ENCODE measurements around the gene TM7SF2. TPM values are rescaled to one million over a fixed set of nuclear protein-coding genes. Genes with fewer than 3 reads are reported as not detected.
A peak's percentile ranks its signal among the peaks of the same experiment; 100 is the strongest.

Gene TM7SF2
- total and polyA plus RNA-seq, 2 of the 8 experiments (the other 6 are each of a cell fraction or from before 2014, with no cell fraction given) = 40.1 to 96.0 TPM

DNA sequence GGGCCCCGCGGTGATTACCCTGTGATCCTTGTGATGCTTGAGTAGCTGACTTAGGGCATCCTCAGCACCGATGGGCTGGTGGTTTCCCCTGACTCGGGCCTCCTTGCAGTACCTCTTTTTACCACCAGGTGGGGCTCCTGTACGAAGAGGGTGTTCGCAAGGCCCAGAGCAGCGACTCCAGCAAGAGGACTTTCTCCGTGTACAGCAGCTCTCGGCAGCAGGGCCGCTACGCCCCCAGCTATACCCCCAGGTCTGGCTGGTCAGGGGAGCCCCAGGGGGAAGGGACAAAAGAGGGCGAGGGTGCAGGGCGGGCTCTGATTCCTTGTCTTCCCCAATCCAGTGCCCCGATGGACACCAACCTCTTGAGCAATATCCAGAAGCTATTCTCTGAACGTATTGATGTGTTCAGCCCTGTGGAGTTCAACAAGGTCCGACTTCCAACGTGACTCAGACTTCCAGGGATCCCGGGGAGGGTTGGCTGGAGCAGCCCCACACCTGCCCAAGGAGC, 1.3 kb upstream of the TM7SF2 start (continued):
- TF ChIP-seq, protein P1, sequence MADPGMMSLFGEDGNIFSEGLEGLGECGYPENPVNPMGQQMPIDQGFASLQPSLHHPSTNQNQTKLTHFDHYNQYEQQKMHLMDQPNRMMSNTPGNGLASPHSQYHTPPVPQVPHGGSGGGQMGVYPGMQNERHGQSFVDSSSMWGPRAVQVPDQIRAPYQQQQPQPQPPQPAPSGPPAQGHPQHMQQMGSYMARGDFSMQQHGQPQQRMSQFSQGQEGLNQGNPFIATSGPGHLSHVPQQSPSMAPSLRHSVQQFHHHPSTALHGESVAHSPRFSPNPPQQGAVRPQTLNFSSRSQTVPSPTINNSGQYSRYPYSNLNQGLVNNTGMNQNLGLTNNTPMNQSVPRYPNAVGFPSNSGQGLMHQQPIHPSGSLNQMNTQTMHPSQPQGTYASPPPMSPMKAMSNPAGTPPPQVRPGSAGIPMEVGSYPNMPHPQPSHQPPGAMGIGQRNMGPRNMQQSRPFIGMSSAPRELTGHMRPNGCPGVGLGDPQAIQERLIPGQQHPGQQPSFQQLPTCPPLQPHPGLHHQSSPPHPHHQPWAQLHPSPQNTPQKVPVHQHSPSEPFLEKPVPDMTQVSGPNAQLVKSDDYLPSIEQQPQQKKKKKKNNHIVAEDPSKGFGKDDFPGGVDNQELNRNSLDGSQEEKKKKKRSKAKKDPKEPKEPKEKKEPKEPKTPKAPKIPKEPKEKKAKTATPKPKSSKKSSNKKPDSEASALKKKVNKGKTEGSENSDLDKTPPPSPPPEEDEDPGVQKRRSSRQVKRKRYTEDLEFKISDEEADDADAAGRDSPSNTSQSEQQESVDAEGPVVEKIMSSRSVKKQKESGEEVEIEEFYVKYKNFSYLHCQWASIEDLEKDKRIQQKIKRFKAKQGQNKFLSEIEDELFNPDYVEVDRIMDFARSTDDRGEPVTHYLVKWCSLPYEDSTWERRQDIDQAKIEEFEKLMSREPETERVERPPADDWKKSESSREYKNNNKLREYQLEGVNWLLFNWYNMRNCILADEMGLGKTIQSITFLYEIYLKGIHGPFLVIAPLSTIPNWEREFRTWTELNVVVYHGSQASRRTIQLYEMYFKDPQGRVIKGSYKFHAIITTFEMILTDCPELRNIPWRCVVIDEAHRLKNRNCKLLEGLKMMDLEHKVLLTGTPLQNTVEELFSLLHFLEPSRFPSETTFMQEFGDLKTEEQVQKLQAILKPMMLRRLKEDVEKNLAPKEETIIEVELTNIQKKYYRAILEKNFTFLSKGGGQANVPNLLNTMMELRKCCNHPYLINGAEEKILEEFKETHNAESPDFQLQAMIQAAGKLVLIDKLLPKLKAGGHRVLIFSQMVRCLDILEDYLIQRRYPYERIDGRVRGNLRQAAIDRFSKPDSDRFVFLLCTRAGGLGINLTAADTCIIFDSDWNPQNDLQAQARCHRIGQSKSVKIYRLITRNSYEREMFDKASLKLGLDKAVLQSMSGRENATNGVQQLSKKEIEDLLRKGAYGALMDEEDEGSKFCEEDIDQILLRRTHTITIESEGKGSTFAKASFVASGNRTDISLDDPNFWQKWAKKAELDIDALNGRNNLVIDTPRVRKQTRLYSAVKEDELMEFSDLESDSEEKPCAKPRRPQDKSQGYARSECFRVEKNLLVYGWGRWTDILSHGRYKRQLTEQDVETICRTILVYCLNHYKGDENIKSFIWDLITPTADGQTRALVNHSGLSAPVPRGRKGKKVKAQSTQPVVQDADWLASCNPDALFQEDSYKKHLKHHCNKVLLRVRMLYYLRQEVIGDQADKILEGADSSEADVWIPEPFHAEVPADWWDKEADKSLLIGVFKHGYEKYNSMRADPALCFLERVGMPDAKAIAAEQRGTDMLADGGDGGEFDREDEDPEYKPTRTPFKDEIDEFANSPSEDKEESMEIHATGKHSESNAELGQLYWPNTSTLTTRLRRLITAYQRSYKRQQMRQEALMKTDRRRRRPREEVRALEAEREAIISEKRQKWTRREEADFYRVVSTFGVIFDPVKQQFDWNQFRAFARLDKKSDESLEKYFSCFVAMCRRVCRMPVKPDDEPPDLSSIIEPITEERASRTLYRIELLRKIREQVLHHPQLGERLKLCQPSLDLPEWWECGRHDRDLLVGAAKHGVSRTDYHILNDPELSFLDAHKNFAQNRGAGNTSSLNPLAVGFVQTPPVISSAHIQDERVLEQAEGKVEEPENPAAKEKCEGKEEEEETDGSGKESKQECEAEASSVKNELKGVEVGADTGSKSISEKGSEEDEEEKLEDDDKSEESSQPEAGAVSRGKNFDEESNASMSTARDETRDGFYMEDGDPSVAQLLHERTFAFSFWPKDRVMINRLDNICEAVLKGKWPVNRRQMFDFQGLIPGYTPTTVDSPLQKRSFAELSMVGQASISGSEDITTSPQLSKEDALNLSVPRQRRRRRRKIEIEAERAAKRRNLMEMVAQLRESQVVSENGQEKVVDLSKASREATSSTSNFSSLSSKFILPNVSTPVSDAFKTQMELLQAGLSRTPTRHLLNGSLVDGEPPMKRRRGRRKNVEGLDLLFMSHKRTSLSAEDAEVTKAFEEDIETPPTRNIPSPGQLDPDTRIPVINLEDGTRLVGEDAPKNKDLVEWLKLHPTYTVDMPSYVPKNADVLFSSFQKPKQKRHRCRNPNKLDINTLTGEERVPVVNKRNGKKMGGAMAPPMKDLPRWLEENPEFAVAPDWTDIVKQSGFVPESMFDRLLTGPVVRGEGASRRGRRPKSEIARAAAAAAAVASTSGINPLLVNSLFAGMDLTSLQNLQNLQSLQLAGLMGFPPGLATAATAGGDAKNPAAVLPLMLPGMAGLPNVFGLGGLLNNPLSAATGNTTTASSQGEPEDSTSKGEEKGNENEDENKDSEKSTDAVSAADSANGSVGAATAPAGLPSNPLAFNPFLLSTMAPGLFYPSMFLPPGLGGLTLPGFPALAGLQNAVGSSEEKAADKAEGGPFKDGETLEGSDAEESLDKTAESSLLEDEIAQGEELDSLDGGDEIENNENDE (IDR thresholded peaks at IDR 0.05; ENCODE audit: insufficient replicate concordance, low read length) = no peak
- TF ChIP-seq, protein P2, sequence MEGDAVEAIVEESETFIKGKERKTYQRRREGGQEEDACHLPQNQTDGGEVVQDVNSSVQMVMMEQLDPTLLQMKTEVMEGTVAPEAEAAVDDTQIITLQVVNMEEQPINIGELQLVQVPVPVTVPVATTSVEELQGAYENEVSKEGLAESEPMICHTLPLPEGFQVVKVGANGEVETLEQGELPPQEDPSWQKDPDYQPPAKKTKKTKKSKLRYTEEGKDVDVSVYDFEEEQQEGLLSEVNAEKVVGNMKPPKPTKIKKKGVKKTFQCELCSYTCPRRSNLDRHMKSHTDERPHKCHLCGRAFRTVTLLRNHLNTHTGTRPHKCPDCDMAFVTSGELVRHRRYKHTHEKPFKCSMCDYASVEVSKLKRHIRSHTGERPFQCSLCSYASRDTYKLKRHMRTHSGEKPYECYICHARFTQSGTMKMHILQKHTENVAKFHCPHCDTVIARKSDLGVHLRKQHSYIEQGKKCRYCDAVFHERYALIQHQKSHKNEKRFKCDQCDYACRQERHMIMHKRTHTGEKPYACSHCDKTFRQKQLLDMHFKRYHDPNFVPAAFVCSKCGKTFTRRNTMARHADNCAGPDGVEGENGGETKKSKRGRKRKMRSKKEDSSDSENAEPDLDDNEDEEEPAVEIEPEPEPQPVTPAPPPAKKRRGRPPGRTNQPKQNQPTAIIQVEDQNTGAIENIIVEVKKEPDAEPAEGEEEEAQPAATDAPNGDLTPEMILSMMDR (IDR thresholded peaks at IDR 0.05; ENCODE audit: control extremely low read depth in 1 of 3, insufficient read depth in 1 of 3, low read depth in 1 of 3, low read length in 3 of 3) = peak in 2 of 3 experiments; percentile 84 to 98; a peak in 3 of 4 replicates
- TF ChIP-seq GABPA (IDR thresholded peaks at IDR 0.05; ENCODE audit: borderline replicate concordance, insufficient read depth, low read length) (peak; percentile 15; the same call in 1 of the 2 replicates), RFX5 (IDR thresholded peaks at IDR 0.05; ENCODE audit: borderline replicate concordance, low read depth, low read length) (no peak), CEBPB (IDR thresholded peaks at IDR 0.05; ENCODE audit: low read depth, low read length) (no peak), RAD21 (IDR thresholded peaks at IDR 0.05 in 1 of 2, conservative IDR thresholded peaks at IDR 0.05 in 1 of 2; ENCODE audit: low read depth in 2 of 2, low read length in 2 of 2) (peak; percentile 54 to 66), SIN3A (conservative IDR thresholded peaks at IDR 0.05 in 1 of 2, IDR thresholded peaks at IDR 0.05 in 1 of 2; ENCODE audit: low read depth in 1 of 2, low read length in 2 of 2) (0 out of 4 replicates have a peak, but pooled peaks of 1 of the 2 experiments have one; percentile 29)
